OCI-M1 (cell line): ENCODE results near the gene TEPSIN.

ENCODE experiments used
- DNase-seq: peaks from one replicate; lab custom pipeline; 2025; lab: John Stamatoyannopoulos, UW

Gene TEPSIN

GRCh38 chr17:81183807-81184206 is 55.0 kb downstream of the TEPSIN start:
- no peak for DNase-seq

- no peak for DNase-seq
Measured at GRCh38 chr17:81183316-81183715, 55.5 kb downstream of the TEPSIN start.

GRCh38 chr17:81182596-81182995 is 56.3 kb downstream of the TEPSIN start:
- no peak for DNase-seq

GRCh38 chr17:81181811-81182185 is 57.1 kb downstream of the TEPSIN start:
- no peak for DNase-seq

GRCh38 chr17:81180836-81181810 is 57.7 kb downstream of the TEPSIN start:
- DNase-seq: no peak

GRCh38 chr17:81179861-81180260 is 59.0 kb downstream of the TEPSIN start:
- no peak for DNase-seq

GRCh38 chr17:81179220-81179619 is 59.6 kb downstream of the TEPSIN start:
- no peak for DNase-seq
